HepG2 (cell line): Measurements from ENCODE around the gene NYNRIN. TPM values are rescaled to one million over a fixed set of nuclear protein-coding genes. Genes with fewer than 3 reads are reported as not detected.

Experiments
- AHR ChIP-seq: IDR thresholded peaks from 2 replicates; pipeline ENCODE4 v1.6.1; 2018; ENCODE audit warnings: missing genetic modification reagents, missing compliant biosample characterization
- CERS6 ChIP-seq: sonication (generic); formaldehyde crosslinking; IDR thresholded peaks from 2 replicates; pipeline ENCODE4 v1.5.0; 2020; ENCODE audit warnings: missing genetic modification reagents
- FOXA3 ChIP-seq: IDR thresholded peaks from 2 replicates; pipeline ENCODE4 v1.6.1; 2016; ENCODE audit warnings: missing genetic modification reagents, missing compliant biosample characterization
- GLI4 ChIP-seq: sonication (generic); formaldehyde crosslinking; IDR thresholded peaks from 2 replicates; pipeline ENCODE4 v1.5.1; 2020; ENCODE audit warnings: missing genetic modification reagents, mild to moderate bottlenecking, moderate library complexity, borderline replicate concordance
- HCFC1 ChIP-seq: fragments of 150-350 bp; IDR thresholded peaks from 2 replicates; pipeline ENCODE4 v1.6.1; 2014; ENCODE audit warnings: low read depth, low read length
- KDM3A ChIP-seq: IDR thresholded peaks from 2 replicates; pipeline ENCODE4 v1.6.1; 2018; ENCODE audit warnings: low read depth, missing compliant biosample characterization
- KLF13 ChIP-seq: sonication (generic); formaldehyde crosslinking; IDR thresholded peaks from 2 replicates; pipeline ENCODE4 v1.4.0; 2020; ENCODE audit warnings: mild to moderate bottlenecking, missing genetic modification reagents
- KMT2A ChIP-seq: sonication (generic); formaldehyde crosslinking; IDR thresholded peaks from 2 replicates; pipeline ENCODE4 v1.4.0; 2020; ENCODE audit warnings: missing genetic modification reagents
- MXD3 ChIP-seq: IDR thresholded peaks from 2 replicates; pipeline ENCODE4 v1.6.1; 2016; ENCODE audit warnings: mild to moderate bottlenecking, missing biosample characterization, missing genetic modification reagents
- MYC ChIP-seq: sonication (generic); formaldehyde crosslinking; IDR thresholded peaks from 2 replicates; pipeline ENCODE4 v1.9.0; 2021; ENCODE audit warnings: missing genetic modification reagents, borderline replicate concordance
- PCBP1 ChIP-seq: fragments of 200-400 bp; formaldehyde crosslinking; IDR thresholded peaks from 2 replicates; pipeline ENCODE4 v1.6.1; 2017; ENCODE audit warnings: mild to moderate bottlenecking, low read depth, low read length, borderline replicate concordance
- PREB ChIP-seq: sonication (generic); formaldehyde crosslinking; IDR thresholded peaks from 2 replicates; pipeline ENCODE4 v1.4.0; 2020; ENCODE audit warnings: missing genetic modification reagents
- RBFOX2 ChIP-seq: fragments of 200-400 bp; formaldehyde crosslinking; IDR thresholded peaks from 2 replicates; pipeline ENCODE4 v1.6.1; 2017; ENCODE audit warnings: low read depth, mild to moderate bottlenecking, low read length
- RFX3 ChIP-seq: IDR thresholded peaks from 2 replicates; pipeline ENCODE4 v1.6.1; 2016; ENCODE audit warnings: missing biosample characterization, missing genetic modification reagents
- TFAP4 ChIP-seq: sonication (generic); IDR thresholded peaks from 2 replicates; pipeline ENCODE4 v1.6.1; 2016; ENCODE audit warnings: low read depth, borderline replicate concordance
- TMF1 ChIP-seq: sonication (generic); formaldehyde crosslinking; IDR thresholded peaks from 2 replicates; pipeline ENCODE4 v1.8.1; 2022; ENCODE audit warnings: low read depth, missing genetic modification reagents
- TOPORS ChIP-seq: sonication (generic); formaldehyde crosslinking; IDR thresholded peaks from 2 replicates; pipeline ENCODE4 v1.8.0; 2023; ENCODE audit warnings: mild to moderate bottlenecking, missing genetic modification reagents
- ZGPAT ChIP-seq: IDR thresholded peaks from 2 replicates; pipeline ENCODE4 v1.6.1; 2016; ENCODE audit warnings: mild to moderate bottlenecking
- ZNF34 ChIP-seq: sonication (generic); formaldehyde crosslinking; IDR thresholded peaks from 2 replicates; pipeline ENCODE4 v1.4.0; 2020; ENCODE audit warnings: mild to moderate bottlenecking, missing genetic modification reagents, borderline replicate concordance
- ZNF44 ChIP-seq: sonication (generic); formaldehyde crosslinking; IDR thresholded peaks from 2 replicates; pipeline ENCODE4 v1.5.1; 2020; ENCODE audit warnings: mild to moderate bottlenecking, missing genetic modification reagents
- ZNF552 ChIP-seq: sonication (generic); formaldehyde crosslinking; IDR thresholded peaks from 2 replicates; pipeline ENCODE4 v1.9.0; 2022; ENCODE audit warnings: missing genetic modification reagents, mild to moderate bottlenecking, borderline replicate concordance
- ZNF557 ChIP-seq: sonication (generic); formaldehyde crosslinking; IDR thresholded peaks from 2 replicates; pipeline ENCODE4 v1.4.0; 2020; ENCODE audit warnings: missing genetic modification reagents
- ZNF800 ChIP-seq: sonication (generic); formaldehyde crosslinking; IDR thresholded peaks from 2 replicates; pipeline ENCODE4 v1.4.0; 2020; ENCODE audit warnings: missing genetic modification reagents
- polyA plus RNA-seq, 8 experiments: library from polyadenylated mRNA; depleted of rRNA in 3 of 8; stranded (reverse) in 7 of 8; unstranded in 1 of 8; fragments of >200 nt; fragmentation: Illumina TruSeq in 4 of 8; extraction: Trizol in 4 of 8; gene quantifications; 2 replicates each; pipeline versions ENCODE4 v1.2.1 to v1.2.3, GENCODE V29; 2011 to 2016; ENCODE audit warnings: low read depth in 4 of 8, missing spikeins in 1 of 8, mixed read lengths in 1 of 8; ENCODE audit not compliant: insufficient read depth in 1 of 8
- total RNA-seq, 5 experiments: library from RNA; depleted of rRNA; stranded (reverse); fragments of >200 nt; fragmentation: Illumina TruSeq; extraction: Trizol; gene quantifications; 2 replicates each; pipeline ENCODE4 v1.2.3, GENCODE V29; 2016; ENCODE audit warnings: low read depth in 1 of 5

Gene NYNRIN
- total and polyA plus RNA-seq, 2 of the 13 experiments (the other 11 are each of a cell fraction or from before 2014, with no cell fraction given): 0.63 to 1.1 TPM

- 0 out of 2 replicates have a peak, but pooled peaks have one; percentile 12 for TF ChIP-seq RBFOX2
- TF ChIP-seq TOPORS (CRISPR knock-in tag): 0 out of 2 replicates have a peak, but pooled peaks have one; percentile 24
- TF ChIP-seq ZNF34 (CRISPR knock-in tag): no peak
- peak; percentile 78 for TF ChIP-seq MXD3 (CRISPR knock-in tag)
- no peak for TF ChIP-seq PREB
- TF ChIP-seq KDM3A (CRISPR knock-in tag): peak; percentile 70; the same call in 1 of the 2 replicates
- TF ChIP-seq TFAP4: peak; percentile 53; the same call in 1 of the 2 replicates
- TF ChIP-seq FOXA3 (CRISPR knock-in tag): peak; percentile 17; the same call in 1 of the 2 replicates
- no peak for TF ChIP-seq HCFC1
- no peak for TF ChIP-seq ZNF800 (CRISPR knock-in tag)
- peak; percentile 78; the same call in 1 of the 2 replicates for TF ChIP-seq TMF1
- TF ChIP-seq CERS6 (CRISPR knock-in tag): no peak
- no peak for TF ChIP-seq AHR
- 0 out of 2 replicates have a peak, but pooled peaks have one; percentile 73 for TF ChIP-seq PCBP1
- TF ChIP-seq ZNF44 (CRISPR knock-in tag): peak; percentile 71; the same call in 1 of the 2 replicates
- peak; percentile 92 for TF ChIP-seq MYC (CRISPR knock-in tag)
- TF ChIP-seq RFX3 (CRISPR knock-in tag): no peak
- peak; percentile 45; the same call in 1 of the 2 replicates for TF ChIP-seq ZGPAT (CRISPR knock-in tag)
- 0 out of 2 replicates have a peak, but pooled peaks have one; percentile 56 for TF ChIP-seq KLF13 (CRISPR knock-in tag)
- no peak for TF ChIP-seq KMT2A (CRISPR knock-in tag)
- TF ChIP-seq GLI4 (CRISPR knock-in tag): no peak
- TF ChIP-seq ZNF557 (CRISPR knock-in tag): no peak
- TF ChIP-seq ZNF552 (CRISPR knock-in tag): no peak
These were observed 29.0 kb downstream of the NYNRIN start (continued) for GRCh38 chr14:24427537-24428508.
